Measurements from ENCODE around the gene CDH7. TPM values are rescaled to one million over a fixed set of nuclear protein-coding genes. Genes with fewer than 3 reads are reported as not detected.

The CDH7 gene, protein sequence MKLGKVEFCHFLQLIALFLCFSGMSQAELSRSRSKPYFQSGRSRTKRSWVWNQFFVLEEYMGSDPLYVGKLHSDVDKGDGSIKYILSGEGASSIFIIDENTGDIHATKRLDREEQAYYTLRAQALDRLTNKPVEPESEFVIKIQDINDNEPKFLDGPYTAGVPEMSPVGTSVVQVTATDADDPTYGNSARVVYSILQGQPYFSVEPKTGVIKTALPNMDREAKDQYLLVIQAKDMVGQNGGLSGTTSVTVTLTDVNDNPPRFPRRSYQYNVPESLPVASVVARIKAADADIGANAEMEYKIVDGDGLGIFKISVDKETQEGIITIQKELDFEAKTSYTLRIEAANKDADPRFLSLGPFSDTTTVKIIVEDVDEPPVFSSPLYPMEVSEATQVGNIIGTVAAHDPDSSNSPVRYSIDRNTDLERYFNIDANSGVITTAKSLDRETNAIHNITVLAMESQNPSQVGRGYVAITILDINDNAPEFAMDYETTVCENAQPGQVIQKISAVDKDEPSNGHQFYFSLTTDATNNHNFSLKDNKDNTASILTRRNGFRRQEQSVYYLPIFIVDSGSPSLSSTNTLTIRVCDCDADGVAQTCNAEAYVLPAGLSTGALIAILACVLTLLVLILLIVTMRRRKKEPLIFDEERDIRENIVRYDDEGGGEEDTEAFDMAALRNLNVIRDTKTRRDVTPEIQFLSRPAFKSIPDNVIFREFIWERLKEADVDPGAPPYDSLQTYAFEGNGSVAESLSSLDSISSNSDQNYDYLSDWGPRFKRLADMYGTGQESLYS
- 6.5 TPM for total RNA-seq (ENCODE audit: insufficient read depth, low replicate concordance)

- DNase-seq (ENCODE audit: low spot score) = peak; percentile 82
Observed at GRCh38 chr18:65750389-65751154, at the start of gene CDH7. TSS of gene CDH7 (plus strand) at chr18:65751012. CDS start at chr18:65762843, 11,831 bp downstream.

DNA sequence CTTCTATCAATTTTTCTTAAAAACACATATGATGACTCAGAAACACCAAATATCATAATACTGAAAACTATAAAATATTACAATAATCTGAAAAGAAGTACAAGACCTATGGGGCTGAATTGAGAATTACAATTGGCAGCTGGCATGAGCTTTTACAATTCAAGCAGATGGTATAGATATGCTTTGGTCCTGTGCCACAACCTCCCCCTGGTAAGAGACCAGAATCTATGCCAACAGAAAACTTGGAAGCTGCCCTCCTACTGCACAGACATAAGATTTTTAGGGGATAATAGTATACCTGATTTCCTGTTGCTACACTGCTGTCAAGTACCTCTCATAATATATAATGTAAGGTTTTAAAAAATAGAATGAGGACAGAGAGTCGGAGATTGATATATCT lies 46.8 kb upstream of the CDH7 start:
- DNase-seq (ENCODE audit: low spot score) = no peak

GRCh38 chr18:65706646-65707045 lies 44.2 kb upstream of the CDH7 start:
- DNase-seq (ENCODE audit: low spot score) = no peak

GRCh38 chr18:65711493-65711892 lies 39.3 kb upstream of the CDH7 start:
- DNase-seq (ENCODE audit: low spot score) = no peak

GRCh38 chr18:65721619-65722018 lies 29.2 kb upstream of the CDH7 start:
- peak; percentile 44 for DNase-seq (ENCODE audit: low spot score)

DNA sequence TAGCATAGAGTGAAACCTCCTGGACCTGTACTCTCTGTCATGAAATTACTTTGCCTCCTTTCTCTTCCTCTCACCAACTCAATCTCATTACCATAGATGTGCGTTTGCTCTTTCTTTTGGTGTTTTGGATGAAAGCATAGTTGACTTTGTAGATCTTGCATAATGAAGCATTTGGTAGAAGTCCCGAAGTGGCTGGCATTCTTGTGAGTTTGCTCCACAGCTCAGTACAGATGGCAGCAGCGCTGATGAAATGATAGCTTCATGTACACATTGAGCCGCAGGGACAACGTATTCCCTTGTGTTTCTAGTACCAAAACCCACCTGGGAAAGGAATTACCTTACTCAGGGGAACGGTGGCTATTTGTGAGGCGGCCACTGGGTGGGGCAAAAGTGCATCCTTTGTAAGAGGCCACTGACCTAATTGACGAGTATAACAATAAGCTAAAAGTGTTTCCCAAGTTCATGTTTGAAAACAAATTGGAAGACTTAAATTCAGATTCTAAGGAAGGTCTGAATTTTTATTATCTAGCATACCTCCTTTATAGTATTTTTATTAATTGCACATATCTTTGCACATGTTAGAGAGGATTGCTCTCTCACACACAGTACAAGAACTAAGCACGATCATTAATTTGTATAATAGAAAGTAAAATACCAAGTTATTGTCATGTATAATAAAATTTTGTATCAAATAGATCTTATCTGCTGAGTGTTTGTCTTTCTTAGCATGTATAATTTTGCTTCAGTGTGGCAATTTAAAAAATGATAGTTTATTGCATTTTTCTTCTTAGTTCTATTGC lies 25.4 kb upstream of the CDH7 start:
- DNase-seq (ENCODE audit: low spot score) = peak; percentile 12

- no peak for DNase-seq (ENCODE audit: low spot score)
Observed at GRCh38 chr18:65735155-65735554, 15.7 kb upstream of the CDH7 start.

GRCh38 chr18:65737471-65737955 lies 13.3 kb upstream of the CDH7 start:
- DNase-seq (ENCODE audit: low spot score) = no peak

GRCh38 chr18:65746936-65747335 lies 3.9 kb upstream of the CDH7 start:
- no peak for DNase-seq (ENCODE audit: low spot score)

DNA sequence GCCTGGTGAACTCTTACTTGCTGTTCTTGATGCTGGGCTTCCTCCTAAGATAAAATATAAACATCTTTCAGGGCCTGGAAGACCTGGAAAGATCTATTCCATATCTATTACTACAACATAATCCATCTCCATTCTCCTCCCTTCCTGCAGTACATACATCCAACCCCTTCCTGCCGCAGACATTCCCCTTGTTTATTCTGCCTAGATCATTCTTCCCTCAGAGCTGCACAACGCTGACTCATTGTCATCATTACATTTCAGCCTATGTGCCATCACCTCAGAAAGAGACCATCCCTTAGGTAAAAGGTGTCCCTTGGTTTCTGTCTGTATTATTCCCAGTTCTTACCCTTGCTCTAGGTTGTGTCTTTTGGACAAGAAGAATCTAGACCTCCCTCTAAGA lies 2.5 kb upstream of the CDH7 start:
- no peak for DNase-seq (ENCODE audit: low spot score)

- DNase-seq (ENCODE audit: low spot score) = peak; percentile 58
Observed at GRCh38 chr18:65749841-65750240, 971 bp upstream of the CDH7 start.

- peak; percentile 34 for DNase-seq (ENCODE audit: low spot score)
Observed at GRCh38 chr18:65751155-65752085, 608 bp downstream of the CDH7 start.

- peak; percentile 33 for DNase-seq (ENCODE audit: low spot score)
Observed at GRCh38 chr18:65752625-65753325, 2.0 kb downstream of the CDH7 start.

- DNase-seq (ENCODE audit: low spot score) = peak; percentile 88
Observed at GRCh38 chr18:65753520-65753919, 2.7 kb downstream of the CDH7 start.

- DNase-seq (ENCODE audit: low spot score) = peak; percentile 73
Observed at GRCh38 chr18:65754121-65754520, 3.3 kb downstream of the CDH7 start.

DNA sequence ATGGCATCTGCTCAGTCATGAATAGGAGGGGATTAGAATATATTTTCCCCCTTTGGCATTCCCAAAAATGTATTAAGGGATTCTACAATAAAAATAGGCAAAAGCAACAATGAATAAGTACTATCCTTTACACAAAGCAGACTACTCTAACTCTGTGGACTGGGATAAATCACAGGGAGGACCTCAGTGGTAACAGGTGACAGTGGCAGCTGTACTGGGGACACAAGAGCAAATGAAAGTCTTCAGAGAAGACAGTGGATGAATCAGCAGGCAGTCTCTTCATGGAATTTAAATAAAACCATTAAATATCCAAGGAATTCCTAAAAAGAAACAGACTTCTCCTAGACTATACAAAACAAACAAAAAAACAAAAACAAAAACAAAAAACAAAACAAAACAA lies 4.8 kb downstream of the CDH7 start:
- no peak for DNase-seq (ENCODE audit: low spot score)

GRCh38 chr18:65760457-65760856 lies 9.6 kb downstream of the CDH7 start:
- DNase-seq (ENCODE audit: low spot score) = no peak

DNA sequence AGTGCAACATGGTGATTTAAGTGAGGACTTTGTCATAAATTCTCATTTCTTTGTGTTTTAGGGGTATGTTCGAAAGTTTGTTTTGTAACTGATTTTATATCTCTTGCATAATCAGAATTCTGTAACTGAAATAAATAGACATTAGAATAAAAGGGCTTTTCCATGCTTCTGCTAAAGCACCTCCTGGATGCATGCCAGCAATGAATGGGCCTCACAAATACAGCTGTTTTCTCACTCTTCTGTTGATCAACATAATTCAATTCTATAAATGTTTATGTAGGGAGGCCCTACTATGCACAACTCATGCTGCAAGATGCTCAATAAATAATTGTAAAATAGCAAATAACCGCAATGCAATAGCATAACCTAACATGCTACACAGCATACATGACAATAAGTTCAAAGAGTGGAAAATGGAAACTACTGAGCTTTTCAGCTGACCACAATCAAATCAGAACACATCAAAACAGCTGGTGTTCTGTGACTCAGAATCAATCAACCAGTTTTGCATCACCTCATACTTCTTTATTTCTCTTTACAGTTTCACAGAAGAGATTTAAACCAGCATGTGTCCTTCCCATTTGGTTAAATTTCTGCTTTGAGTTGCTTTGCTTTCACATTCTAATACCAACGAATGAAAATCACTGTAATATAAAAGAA lies 11.0 kb downstream of the CDH7 start:
- DNase-seq (ENCODE audit: low spot score) = no peak

DNA sequence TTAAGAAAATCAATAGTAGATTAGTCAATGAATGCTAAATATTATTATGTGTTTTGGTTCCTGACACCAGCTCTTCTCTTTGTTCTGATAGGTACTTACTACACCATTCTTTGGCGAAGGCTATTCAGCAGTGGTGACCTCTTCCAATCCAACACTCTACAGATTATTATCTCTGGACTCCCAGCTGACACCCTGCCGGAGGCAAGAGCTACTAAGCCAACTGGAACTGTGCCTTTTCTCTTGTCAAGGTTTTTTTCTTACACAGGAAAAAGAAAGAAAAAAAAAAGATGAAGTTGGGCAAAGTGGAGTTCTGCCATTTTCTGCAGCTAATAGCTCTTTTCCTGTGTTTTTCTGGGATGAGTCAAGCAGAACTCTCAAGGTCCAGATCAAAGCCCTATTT lies 11.7 kb downstream of the CDH7 start:
- DNase-seq (ENCODE audit: low spot score) = no peak

All from umbilical cord (tissue), 2 donors.